Large intestine (tissue), 3 donors: ENCODE results near the gene MT1B. TPM values are rescaled to one million over a fixed set of nuclear protein-coding genes. Genes with fewer than 3 reads are reported as not detected.
A peak's percentile ranks its signal among the peaks of the same experiment; 100 is the strongest.
"Not testable (repeated sequence)": the region's sequence is repeated elsewhere in the genome, so short reads cannot be mapped to it uniquely, and the experiment has no call there.

Experiments
- DNase-seq, 2 donors: peaks; one replicate each; pipeline versions ENCODE4 v3.0.0 to v3.0.0-alpha.2; 2013
- H3K27ac ChIP-seq: one replicate; pipeline ENCODE4 v1.5.1; 2013; ENCODE audit warnings: low read length
- H3K27me3 ChIP-seq: 2 replicates; pipeline ENCODE4 v1.6.1; 2013; ENCODE audit warnings: low read length; ENCODE audit not compliant: control insufficient read depth, insufficient read depth
- H3K36me3 ChIP-seq: 2 replicates; pipeline ENCODE4 v1.6.1; 2013; ENCODE audit warnings: low read length; ENCODE audit not compliant: control insufficient read depth, insufficient read depth
- H3K4me1 ChIP-seq: one replicate; pipeline ENCODE4 v1.6.1; 2013; ENCODE audit warnings: low read length; ENCODE audit not compliant: control insufficient read depth, insufficient read depth
- H3K4me3 ChIP-seq: one replicate; pipeline ENCODE4 v1.5.1; 2013; ENCODE audit warnings: low read length
- H3K9me3 ChIP-seq: one replicate; pipeline ENCODE4 v1.6.1; 2013; ENCODE audit warnings: mild to moderate bottlenecking, low read depth, low read length, moderate library complexity; ENCODE audit not compliant: control insufficient read depth
- WGBS: methylation state at CpG from one replicate; pipeline ENCODE4 v1.1.5; 2013; ENCODE audit warnings: low lambda C conversion rate; ENCODE audit not compliant: insufficient coverage; 5-methylcytosine and 5-hydroxymethylcytosine counted together
- polyA plus RNA-seq: library from polyadenylated mRNA; unstranded; fragments of 120-200 nt; gene quantifications from one replicate; pipeline ENCODE4 v1.2.1, GENCODE V29; 2013

MT1B gene
- polyA plus RNA-seq, 1 donor: not detected

GRCh38 chr16:56620339-56620897 is 31.3 kb upstream of the MT1B start:
- no peaks in the 10 kb centered on the region for H3K9me3 ChIP-seq
- H3K4me1 ChIP-seq: peaks cover 3% of the 10 kb centered on the region
- no peak overlapping the region for H3K4me3 ChIP-seq
- H3K27ac ChIP-seq: no peak overlapping the region
- no peaks in the 10 kb centered on the region for H3K36me3 ChIP-seq
- H3K27me3 ChIP-seq: peaks cover 24% of the 10 kb centered on the region
- no peak for DNase-seq
- no CpG with 5 or more reads among the region's 8 CpGs for WGBS

- not testable (repeated sequence) for H3K4me1 ChIP-seq, DNase-seq, H3K4me3 ChIP-seq, H3K36me3 ChIP-seq, H3K27ac ChIP-seq, H3K9me3 ChIP-seq
- H3K27me3 ChIP-seq: peaks cover 32% of the 10 kb centered on the region
- no CpG with 5 or more reads among the region's 4 CpGs for WGBS
Measured at GRCh38 chr16:56621665-56622445, 29.8 kb upstream of the MT1B start.

DNA sequence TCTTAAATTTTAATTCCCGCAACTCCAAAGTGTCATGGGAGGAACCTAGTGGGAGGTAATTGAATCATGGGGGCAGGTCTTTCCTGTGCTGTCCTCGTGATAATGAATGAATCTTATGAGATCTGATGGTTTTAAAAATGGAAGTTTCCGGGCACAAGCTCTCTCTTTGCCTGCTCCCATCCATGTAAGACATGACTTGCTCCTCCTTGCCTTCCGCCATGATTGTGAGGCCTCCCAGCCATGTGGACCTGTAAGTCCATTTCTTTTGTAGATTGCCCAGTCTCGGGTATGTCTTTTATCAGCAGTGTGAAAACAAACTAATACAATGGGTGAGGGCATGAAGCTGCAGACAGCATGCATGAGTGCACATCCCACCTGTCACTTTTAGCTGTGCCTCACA is 28.5 kb upstream of the MT1B start:
- H3K9me3 ChIP-seq, DNase-seq, H3K27ac ChIP-seq, H3K4me3 ChIP-seq, H3K36me3 ChIP-seq: not testable (repeated sequence)
- peaks cover 11% of the 10 kb centered on the region for H3K4me1 ChIP-seq
- peaks cover 21% of the 10 kb centered on the region for H3K27me3 ChIP-seq
- no CpG with 5 or more reads among the region's 5 CpGs for WGBS

- WGBS: no CpG with 5 or more reads among the region's 2 CpGs
- no peak overlapping the region for H3K4me3 ChIP-seq
- no peaks in the 10 kb centered on the region for H3K36me3 ChIP-seq
- H3K27ac ChIP-seq: no peak overlapping the region
- no peaks in the 10 kb centered on the region for H3K9me3 ChIP-seq
- DNase-seq: no peak
- H3K27me3 ChIP-seq: peaks cover 19% of the 10 kb centered on the region
- H3K4me1 ChIP-seq: peaks cover 11% of the 10 kb centered on the region
Measured at GRCh38 chr16:56623637-56624036, 28.0 kb upstream of the MT1B start.

DNA sequence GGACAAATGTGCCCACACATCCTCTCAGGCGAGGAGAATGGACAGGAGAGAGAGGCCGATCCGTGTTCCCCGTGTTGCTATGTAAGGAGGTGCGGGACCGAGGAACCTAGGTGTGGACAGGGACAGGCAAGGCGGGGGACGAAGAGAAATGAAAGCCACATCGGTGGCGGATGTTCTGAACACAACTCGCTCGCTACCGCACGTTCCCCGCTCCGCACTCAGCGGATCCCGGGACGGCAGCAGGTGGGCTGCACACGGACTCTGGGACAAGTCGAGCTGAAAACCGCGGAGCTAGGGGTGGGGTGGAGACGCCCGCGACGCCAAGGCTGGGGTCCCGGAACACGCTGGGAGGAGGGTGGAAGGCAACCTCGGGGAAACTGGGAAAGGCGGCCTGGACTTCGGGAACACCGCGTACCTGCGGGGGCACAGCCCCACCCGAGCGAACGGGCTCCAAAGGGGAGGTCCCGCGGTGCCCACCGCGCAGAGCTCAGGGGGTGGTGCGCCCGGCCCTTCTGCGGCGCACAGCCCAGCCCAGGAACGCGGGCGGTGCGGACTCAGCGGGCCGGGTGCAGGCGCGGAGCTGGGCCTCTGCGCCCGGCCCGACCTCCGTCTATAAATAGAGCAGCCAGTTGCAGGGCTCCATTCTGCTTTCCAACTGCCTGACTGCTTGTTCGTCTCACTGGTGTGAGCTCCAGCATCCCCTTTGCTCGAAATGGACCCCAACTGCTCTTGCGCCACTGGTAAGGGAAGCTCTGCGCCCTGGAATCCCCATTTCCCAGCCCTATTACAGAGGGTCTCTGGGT is 26.3 kb upstream of the MT1B start, which contains the start of gene MT1E:
Gene MT1E (plus strand): TSS at position 642 of the 803 bp plus-strand sequence. CDS start 71 bp downstream, at position 713.
- Histone ChIP-seq H3K27ac (peak within 1 kb of the TSS; percentile 86), H3K4me3 (peak within 1 kb of the TSS; percentile 79), H3K9me3 (no peaks in the 10 kb centered on the region), H3K36me3 (no peaks in the 10 kb centered on the region), H3K27me3 (peaks cover 23% of the 10 kb centered on the region), H3K4me1 (peaks cover 11% of the 10 kb centered on the region)
- peak; percentile 84 to 88 for DNase-seq
- no CpG with 5 or more reads among the region's 62 CpGs for WGBS

GRCh38 chr16:56625943-56626654 is 25.6 kb upstream of the MT1B start:
- peaks cover 26% of the 10 kb centered on the region for H3K27me3 ChIP-seq
- H3K27ac ChIP-seq: peak overlapping the region; percentile 86
- H3K36me3 ChIP-seq: no peaks in the 10 kb centered on the region
- whole genome bisulfite sequencing: no CpG with 5 or more reads among the region's 16 CpGs
- peak overlapping the region; percentile 79 for H3K4me3 ChIP-seq
- DNase-seq: no peak
- no peaks in the 10 kb centered on the region for H3K9me3 ChIP-seq
- peaks cover 10% of the 10 kb centered on the region for H3K4me1 ChIP-seq

DNA sequence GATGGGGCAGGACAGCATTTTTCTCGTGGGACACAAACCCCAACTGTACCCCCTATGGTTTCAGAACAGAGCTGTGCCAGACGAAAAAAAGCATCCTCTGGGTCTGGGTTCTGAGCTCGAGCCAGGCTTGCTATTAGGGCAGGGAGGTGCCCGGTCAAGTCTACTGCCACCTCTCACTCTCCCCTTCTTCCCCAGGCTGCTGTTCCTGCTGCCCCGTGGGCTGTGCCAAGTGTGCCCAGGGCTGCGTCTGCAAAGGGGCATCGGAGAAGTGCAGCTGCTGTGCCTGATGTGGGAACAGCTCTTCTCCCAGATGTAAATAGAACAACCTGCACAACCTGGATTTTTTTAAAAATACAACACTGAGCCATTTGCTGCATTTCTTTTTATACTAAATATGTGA is 25.0 kb upstream of the MT1B start:
- Histone ChIP-seq H3K36me3 (no peaks in the 10 kb centered on the region), H3K4me1 (peaks cover 7% of the 10 kb centered on the region), H3K27me3 (peaks cover 31% of the 10 kb centered on the region), H3K4me3 (peak overlapping the region; percentile 79), H3K9me3 (no peaks in the 10 kb centered on the region), H3K27ac (no peak overlapping the region)
- WGBS: no CpG with 5 or more reads among the region's 7 CpGs
- DNase-seq: no peak

- no peak overlapping the region for H3K4me3 ChIP-seq
- no peaks in the 10 kb centered on the region for H3K9me3 ChIP-seq
- peaks cover 12% of the 10 kb centered on the region for H3K4me1 ChIP-seq
- no peaks in the 10 kb centered on the region for H3K36me3 ChIP-seq
- peaks cover 51% of the 10 kb centered on the region for H3K27me3 ChIP-seq
- WGBS: no CpG with 5 or more reads among the region's 9 CpGs
- H3K27ac ChIP-seq: no peak overlapping the region
- DNase-seq: no peak
Measured at GRCh38 chr16:56628486-56629350, 23.0 kb upstream of the MT1B start.

DNA sequence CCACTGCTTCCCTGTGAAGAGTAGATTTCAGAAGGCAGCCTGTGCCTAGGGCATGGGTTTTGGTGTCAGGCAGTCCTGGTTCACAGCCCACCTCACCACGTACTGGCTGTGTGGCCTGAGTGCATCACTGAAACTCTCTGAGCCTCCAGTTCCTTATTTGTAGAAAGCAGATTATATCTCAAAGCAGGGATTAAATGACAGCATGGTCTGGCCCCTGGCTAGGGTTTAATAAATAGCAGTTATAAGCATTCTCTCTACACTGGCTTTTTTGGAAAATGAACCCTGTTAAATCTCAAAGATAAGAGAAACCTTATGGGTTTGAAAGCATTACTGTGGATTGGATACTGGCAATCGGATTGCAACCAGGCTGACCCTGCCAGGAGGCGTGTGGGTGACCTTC is 22.2 kb upstream of the MT1B start:
- Histone ChIP-seq H3K4me1 (peaks cover 12% of the 10 kb centered on the region), H3K4me3 (no peak overlapping the region), H3K27ac (no peak overlapping the region), H3K9me3 (no peaks in the 10 kb centered on the region), H3K36me3 (no peaks in the 10 kb centered on the region), H3K27me3 (peaks cover 60% of the 10 kb centered on the region)
- no peak for DNase-seq
- no CpG with 5 or more reads among the region's 3 CpGs for WGBS
